ENCODE measurements around the gene NRP1. TPM values are rescaled to one million over a fixed set of nuclear protein-coding genes. Genes with fewer than 3 reads are reported as not detected.

The NRP1 gene
- total and polyA plus RNA-seq, 2 of the 8 experiments (the other 6 are each of a cell fraction or from before 2014, with no cell fraction given): 1.2 to 2.1 TPM

- Histone ChIP-seq H3K56ac (replicated peaks; ENCODE audit: insufficient read length, low read depth, low read length) (no peak overlapping the region), H2AFZ (ENCODE audit: low read length) (no peak overlapping the region), H2AK5ac (ENCODE audit: low read depth, low read length) (no peak overlapping the region), H3K4ac (replicated peaks; ENCODE audit: insufficient read length, low read depth, low read length) (no peak overlapping the region), H3K4me2 (ENCODE audit: insufficient read depth in 1 of 2, low read depth in 2 of 2, low read length in 2 of 2) (no peak overlapping the region), H4K5ac (ENCODE audit: insufficient read length, low read depth, low read length) (no peak overlapping the region), H3K23me2 (ENCODE audit: low read depth, low read length) (peaks cover under 1% of the 10 kb centered on the region; the same call in 1 of the 2 replicates), H3K79me2 (ENCODE audit: control insufficient read depth in 1 of 2, insufficient read depth in 2 of 2, low read length in 2 of 2) (no peaks in the 10 kb centered on the region), H3K4me3 (ENCODE audit: extremely low read depth in 1 of 4, insufficient read depth in 2 of 4, low read depth in 3 of 4, low read length in 4 of 4) (no peak overlapping the region), H3K9ac (replicated peaks in 1 of 4; ENCODE audit: extremely low read depth in 1 of 4, low read depth in 3 of 4, low read length in 3 of 4) (no peak overlapping the region), H4K8ac (ENCODE audit: extremely low read depth, insufficient read depth, low read length) (no peak overlapping the region), H3K27me3 (replicated peaks in 1 of 4; ENCODE audit: control insufficient read depth in 3 of 4, extremely low read depth in 1 of 4, insufficient read depth in 3 of 4, low read length in 3 of 4) (peaks cover 0 to 16% (median 8%) of the 10 kb centered on the region in 4 experiments), H2BK15ac (ENCODE audit: low read length) (no peak overlapping the region), H3K36me3 (ENCODE audit: control insufficient read depth in 2 of 4, insufficient read depth in 4 of 4, low read length in 3 of 4) (peaks cover 0 to 9% (median 0%) of the 10 kb centered on the region in 4 experiments; a peak in 1 of 8 replicates), H3K23ac (ENCODE audit: insufficient read length) (no peak overlapping the region), H4K91ac (replicated peaks; ENCODE audit: insufficient read length, low read length) (no peak overlapping the region), H4K20me1 (replicated peaks in 1 of 2; ENCODE audit: control insufficient read depth in 1 of 2, insufficient read depth in 2 of 2, low read length in 2 of 2) (no peaks in the 10 kb centered on the region), H3K9me3 (ENCODE audit: insufficient read depth in 2 of 2, low read depth in 1 of 2, low read length in 1 of 2) (no peaks in the 10 kb centered on the region), H2BK5ac (ENCODE audit: low read depth, low read length) (no peak overlapping the region), H3K27ac (ENCODE audit: low read depth, low read length) (no peak overlapping the region), H3K18ac (ENCODE audit: extremely low read depth, low read length) (no peak overlapping the region), H2BK12ac (ENCODE audit: low read depth, low read length) (no peak overlapping the region), H3K79me1 (ENCODE audit: low read depth, low read length) (no peaks in the 10 kb centered on the region), H2BK120ac (replicated peaks; ENCODE audit: low read depth, low read length) (no peak overlapping the region), H3K4me1 (replicated peaks in 1 of 4; ENCODE audit: control insufficient read depth in 3 of 4, insufficient read depth in 4 of 4, low read length in 3 of 4) (peaks cover 0 to 5% (median 2%) of the 10 kb centered on the region in 4 experiments; a peak in 2 of 7 replicates), H3K14ac (ENCODE audit: insufficient read length) (no peak overlapping the region), H2BK20ac (ENCODE audit: low read length) (no peak overlapping the region)
- ChIA-PET POLR2A (ENCODE audit: partially characterized antibody) (no interaction called here), CTCF (ENCODE audit: partially characterized antibody) (interaction anchor here (1.0 to 3.4 kb wide), 3 partner anchors 17 to 237 kb away, joined by 3 to 10 read pairs (median 3); no protein-coding TSS in a partner anchor)
- TF ChIP-seq TCF12 (IDR thresholded peaks at IDR 0.05; ENCODE audit: low read depth, low read length) (no peak), NRF1 (IDR thresholded peaks at IDR 0.05; ENCODE audit: low read depth, low read length) (no peak), BRCA1 (IDR thresholded peaks at IDR 0.05; ENCODE audit: low read depth, low read length) (no peak), MAX (IDR thresholded peaks at IDR 0.05) (no peak), GTF2F1 (IDR thresholded peaks at IDR 0.05; ENCODE audit: borderline replicate concordance, low read depth, low read length) (no peak), SP4 (IDR thresholded peaks at IDR 0.05; ENCODE audit: low read length) (no peak), SP2 (IDR thresholded peaks at IDR 0.05; ENCODE audit: low read length) (no peak), CHD1 (IDR thresholded peaks at IDR 0.05; ENCODE audit: low read depth, low read length) (no peak), MAFK (IDR thresholded peaks at IDR 0.05; ENCODE audit: low read depth, low read length) (no peak), ZNF274 (IDR thresholded peaks at IDR 0.05; ENCODE audit: borderline replicate concordance, extremely low read depth, low read length) (no peak), GABPA (IDR thresholded peaks at IDR 0.05; ENCODE audit: borderline replicate concordance, insufficient read depth, low read length) (no peak), RFX5 (IDR thresholded peaks at IDR 0.05; ENCODE audit: borderline replicate concordance, low read depth, low read length) (no peak), CBX8 (IDR thresholded peaks at IDR 0.05; ENCODE audit: borderline replicate concordance, low read depth, low read length) (no peak), CBX5 (IDR thresholded peaks at IDR 0.05; ENCODE audit: low read depth, low read length) (no peak)
- FAIRE-seq: no peak
- WGBS, 2 experiments (ENCODE audit: extremely low coverage in 1 of 2, insufficient coverage in 1 of 2, insufficient read length in 1 of 2, insufficient replicate concordance in 2 of 2, low coverage in 1 of 2, low lambda C conversion rate in 2 of 2, missing lambda C conversion rate in 1 of 2): 95% methylated on average over 2 of the region's 2 CpGs; no CpG with 5 or more reads in 1 of the 2 experiments
- no peak for DNase-seq (ENCODE audit: low read depth in 1 of 2, low spot score in 2 of 2)
These were observed 5.3 kb downstream of the NRP1 start for GRCh38 chr10:33329178-33329577.
